Transverse colon (tissue), 4 donors: ENCODE data around the gene KYNU.

ENCODE experiments used
- CTCF ChIP-seq, 5 experiments: fragments of 200-600 bp in 3 of 5; fragments of 450-650 bp in 2 of 5; sonication (generic) in 3 of 5; IDR thresholded peaks; 1 replicate in 2 of 5; 2 replicates in 3 of 5; pipeline ENCODE4 v1.5.1; 2016 to 2017; ENCODE audit warnings: antibody characterized with exemption in 5 of 5, inconsistent platforms in 3 of 5, mild to moderate bottlenecking in 2 of 5, moderate library complexity in 1 of 5
- POLR2A ChIP-seq: fragments of 450-650 bp; IDR thresholded peaks from one replicate; pipeline ENCODE4 v1.6.1; 2016; ENCODE audit warnings: antibody characterized with exemption, mild to moderate bottlenecking, moderate library complexity
- POLR2AphosphoS5 ChIP-seq, 3 donors: sonication (generic); formaldehyde crosslinking; IDR thresholded peaks; one replicate each; pipeline ENCODE4 v1.6.1; 2016; ENCODE audit warnings: antibody characterized with exemption in 3 of 3

GRCh38 chr2:143001501-143001900, 124.0 kb downstream of the KYNU start:
- TF ChIP-seq CTCF (IDR thresholded peaks at IDR 0.05) (no peak), POLR2A (no peak), POLR2AphosphoS5 (IDR thresholded peaks at IDR 0.05) (no peak)
